Measurements from ENCODE around the gene POMT1. TPM values are rescaled to one million over a fixed set of nuclear protein-coding genes. Genes with fewer than 3 reads are reported as not detected.

POMT1 gene
- total RNA-seq, 1 donor from 2014 or later, result 34.8 TPM

GRCh38 chr9:131500939-131501541 lies 1.7 kb upstream of the POMT1 start:
- peak; percentile 58 for DNase-seq (ENCODE audit: low read depth)

DNA sequence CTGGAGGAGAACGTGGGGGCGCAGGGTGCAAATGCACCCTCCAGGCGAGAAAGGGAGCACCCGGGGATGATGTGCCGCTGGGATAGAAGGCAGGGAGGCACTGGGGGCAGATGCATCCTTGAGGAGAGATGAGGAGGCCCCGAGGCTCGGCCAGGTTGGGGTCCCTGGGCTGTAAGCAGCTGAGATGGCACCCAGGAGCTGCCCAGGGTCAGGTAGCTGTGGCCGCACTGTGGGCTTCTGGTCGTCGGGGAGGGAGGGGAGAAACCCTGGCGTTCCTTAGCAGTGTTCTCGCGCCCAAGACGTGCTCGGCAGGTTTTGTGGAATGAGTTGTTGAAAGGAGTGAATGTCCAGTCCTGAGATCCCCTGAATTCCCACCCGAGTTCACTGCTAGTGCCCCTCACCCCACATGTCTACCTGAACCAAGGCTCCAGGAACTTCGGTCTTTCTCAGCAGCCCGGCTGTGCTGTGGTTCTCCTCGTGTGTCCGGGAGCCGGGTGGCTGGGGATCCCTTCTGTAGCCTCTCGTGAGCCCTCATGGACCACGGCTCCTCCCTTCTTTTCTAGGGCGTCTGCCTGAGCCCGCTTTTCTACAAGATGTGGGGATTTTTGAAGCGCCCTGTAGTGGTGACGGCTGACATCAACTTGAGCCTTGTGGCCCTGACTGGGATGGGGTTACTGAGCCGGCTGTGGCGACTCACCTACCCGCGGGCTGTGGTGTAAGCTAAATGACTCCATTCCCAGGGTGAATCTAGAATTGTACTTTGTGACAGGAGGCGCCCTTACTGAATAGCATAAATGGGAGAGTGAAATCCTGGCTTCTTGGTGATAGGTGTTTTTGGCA lies 1.1 kb downstream of the POMT1 start:
- peaks cover 9% of the 10 kb centered on the region for H3K79me2 ChIP-seq (ENCODE audit: insufficient read depth, low read length)

More at GRCh38 chr9:131500939-131501541, 1.7 kb upstream of the POMT1 start:
- no peaks in the 10 kb centered on the region for H3K9me3 ChIP-seq (ENCODE audit: insufficient read depth, low read depth, low read length)
- no peak for TF ChIP-seq CTCF (IDR thresholded peaks at IDR 0.05; ENCODE audit: insufficient read depth, low read depth, low read length)
- TF ChIP-seq EZH2 (IDR thresholded peaks at IDR 0.05; ENCODE audit: insufficient read depth, low read length), result no peak
- H3K4me2 ChIP-seq (ENCODE audit: low read length), result no peak overlapping the region
- Mint-ChIP-seq H3K4me1 (ENCODE audit: low read depth, unreplicated experiment) (peaks cover 21% of the 10 kb centered on the region), H3K27ac (ENCODE audit: unreplicated experiment) (peak overlapping the region; percentile 20), H3K4me3 (ENCODE audit: unreplicated experiment) (peak overlapping the region; percentile 54), H3K27me3 (ENCODE audit: low read depth, unreplicated experiment) (no peaks in the 10 kb centered on the region), H3K36me3 (ENCODE audit: low read depth, unreplicated experiment) (peaks cover 28% of the 10 kb centered on the region), H3K9me3 (ENCODE audit: unreplicated experiment) (peaks cover 2% of the 10 kb centered on the region)
- no peak overlapping the region for H3K9ac ChIP-seq (ENCODE audit: low read length)
- no peak for FAIRE-seq
- H3K4me3 ChIP-seq (ENCODE audit: insufficient read depth, low read depth, low read length), result no peak overlapping the region
- H2AFZ ChIP-seq (ENCODE audit: low read depth, low read length), result no peak overlapping the region
- no peaks in the 10 kb centered on the region for H3K27me3 ChIP-seq (ENCODE audit: insufficient read depth, low read length)
- peaks cover 69% of the 10 kb centered on the region for H4K20me1 ChIP-seq (ENCODE audit: insufficient read depth, low read length)
- no peak overlapping the region for H3K27ac ChIP-seq (ENCODE audit: low read depth, low read length)
- H3K79me2 ChIP-seq (ENCODE audit: insufficient read depth, low read length), result peaks cover 9% of the 10 kb centered on the region
- H3K4me1 ChIP-seq (ENCODE audit: insufficient read depth, low read length), result peaks cover 9% of the 10 kb centered on the region
- H3K36me3 ChIP-seq (ENCODE audit: insufficient read depth, low read length), result peaks cover 33% of the 10 kb centered on the region

More for the DNA sequence above, 1.1 kb downstream of the POMT1 start:
- Histone ChIP-seq H3K4me1 (ENCODE audit: insufficient read depth, low read length) (peaks cover 9% of the 10 kb centered on the region), H3K4me2 (ENCODE audit: low read length) (peak overlapping the region; percentile 94), H3K4me3 (ENCODE audit: insufficient read depth, low read depth, low read length) (peak overlapping the region; percentile 74), H3K27ac (ENCODE audit: low read depth, low read length) (no peak overlapping the region), H2AFZ (ENCODE audit: low read depth, low read length) (peak overlapping the region; percentile 20), H4K20me1 (ENCODE audit: insufficient read depth, low read length) (peaks cover 45% of the 10 kb centered on the region), H3K9ac (ENCODE audit: low read length) (peak overlapping the region; percentile 81), H3K36me3 (ENCODE audit: insufficient read depth, low read length) (peaks cover 20% of the 10 kb centered on the region), H3K27me3 (ENCODE audit: insufficient read depth, low read length) (no peaks in the 10 kb centered on the region), H3K9me3 (ENCODE audit: insufficient read depth, low read depth, low read length) (no peaks in the 10 kb centered on the region)
- FAIRE-seq (no peak), DNase-seq (ENCODE audit: low read depth) (no peak)
- Mint-ChIP-seq H3K4me3 (ENCODE audit: unreplicated experiment) (peak overlapping the region; percentile 91), H3K36me3 (ENCODE audit: low read depth, unreplicated experiment) (peaks cover 27% of the 10 kb centered on the region), H3K27me3 (ENCODE audit: low read depth, unreplicated experiment) (no peaks in the 10 kb centered on the region), H3K9me3 (ENCODE audit: unreplicated experiment) (peaks cover 2% of the 10 kb centered on the region), H3K27ac (ENCODE audit: unreplicated experiment) (peak overlapping the region; percentile 88), H3K4me1 (ENCODE audit: low read depth, unreplicated experiment) (peaks cover 21% of the 10 kb centered on the region)
- TF ChIP-seq EZH2 (IDR thresholded peaks at IDR 0.05; ENCODE audit: insufficient read depth, low read length) (peak; percentile 20), CTCF (IDR thresholded peaks at IDR 0.05; ENCODE audit: insufficient read depth, low read depth, low read length) (no peak)
